BE2C (cell line): ENCODE measurements around the gene ASPSCR1.

ENCODE experiments used
- DNase-seq: peaks from one replicate; pipeline ENCODE4 v3.0.0-alpha.2; 2020
- H3K27me3 ChIP-seq: fragments of 250-450 bp; sonication (Bioruptor Pico); 2 replicates; pipeline ENCODE4 v1.5.1; 2020; ENCODE audit warnings: mild to moderate bottlenecking
- H3K36me3 ChIP-seq: fragments of 250-450 bp; sonication (Bioruptor Pico); 2 replicates; pipeline ENCODE4 v1.5.1; 2020; ENCODE audit warnings: mild to moderate bottlenecking
- H3K4me1 ChIP-seq: fragments of 250-450 bp; sonication (Bioruptor Pico); 2 replicates; pipeline ENCODE4 v1.5.1; 2020
- H3K4me3 ChIP-seq: 2 replicates; pipeline ENCODE4 v1.5.1; 2011; ENCODE audit warnings: low read depth, low read length
- H3K9me3 ChIP-seq: fragments of 250-450 bp; sonication (Bioruptor Pico); 2 replicates; pipeline ENCODE4 v1.5.1; 2020
- CTCF ChIP-seq: IDR thresholded peaks from 2 replicates; pipeline ENCODE4 v1.5.1; 2012; ENCODE audit warnings: mild to moderate bottlenecking, low read depth, low read length

The ASPSCR1 gene

GRCh38 chr17:82018152-82018988, 40.9 kb downstream of the ASPSCR1 start:
- Histone ChIP-seq H3K27me3 (no peaks in the 10 kb centered on the region), H3K4me3 (no peak overlapping the region), H3K4me1 (peaks cover 16% of the 10 kb centered on the region), H3K36me3 (peaks cover 4% of the 10 kb centered on the region; the same call in 1 of the 2 replicates), H3K9me3 (no peaks in the 10 kb centered on the region)
- no peak for DNase-seq
- TF ChIP-seq CTCF: no peak

GRCh38 chr17:82018989-82019689, 41.7 kb downstream of the ASPSCR1 start:
- Histone ChIP-seq H3K4me1 (peaks cover 8% of the 10 kb centered on the region), H3K9me3 (no peaks in the 10 kb centered on the region), H3K4me3 (no peak overlapping the region)

GRCh38 chr17:82019690-82020571, 42.5 kb downstream of the ASPSCR1 start:
- peak; percentile 84 for TF ChIP-seq CTCF
- Histone ChIP-seq H3K36me3 (peaks cover 4% of the 10 kb centered on the region; the same call in 1 of the 2 replicates), H3K4me1 (peaks cover 4% of the 10 kb centered on the region), H3K27me3 (no peaks in the 10 kb centered on the region), H3K4me3 (no peak overlapping the region), H3K9me3 (no peaks in the 10 kb centered on the region)
- DNase-seq: peak; percentile 86

More at GRCh38 chr17:82018989-82019689, 41.7 kb downstream of the ASPSCR1 start:
- TF ChIP-seq CTCF: no peak
- DNase-seq: no peak
- Histone ChIP-seq H3K36me3 (peaks cover 4% of the 10 kb centered on the region; the same call in 1 of the 2 replicates), H3K27me3 (no peaks in the 10 kb centered on the region)

GRCh38 chr17:82020572-82021106, 43.2 kb downstream of the ASPSCR1 start:
- no peaks in the 10 kb centered on the region for H3K27me3 ChIP-seq
- peaks cover 4% of the 10 kb centered on the region; the same call in 1 of the 2 replicates for H3K36me3 ChIP-seq
- no peak for DNase-seq
- no peak overlapping the region for H3K4me3 ChIP-seq
- peaks cover 4% of the 10 kb centered on the region for H3K4me1 ChIP-seq
- H3K9me3 ChIP-seq: no peaks in the 10 kb centered on the region
- no peak for TF ChIP-seq CTCF

GRCh38 chr17:82021107-82021899, 43.9 kb downstream of the ASPSCR1 start:
- H3K4me3 ChIP-seq: peak overlapping the region; percentile 80
- peaks cover 4% of the 10 kb centered on the region for H3K4me1 ChIP-seq
- H3K36me3 ChIP-seq: peaks cover 4% of the 10 kb centered on the region; the same call in 1 of the 2 replicates
- TF ChIP-seq CTCF: peak; percentile 93
- H3K27me3 ChIP-seq: no peaks in the 10 kb centered on the region
- no peaks in the 10 kb centered on the region for H3K9me3 ChIP-seq
- DNase-seq: peak; percentile 88
